ENCODE results near the gene CPB2.

The CPB2 gene

DNA sequence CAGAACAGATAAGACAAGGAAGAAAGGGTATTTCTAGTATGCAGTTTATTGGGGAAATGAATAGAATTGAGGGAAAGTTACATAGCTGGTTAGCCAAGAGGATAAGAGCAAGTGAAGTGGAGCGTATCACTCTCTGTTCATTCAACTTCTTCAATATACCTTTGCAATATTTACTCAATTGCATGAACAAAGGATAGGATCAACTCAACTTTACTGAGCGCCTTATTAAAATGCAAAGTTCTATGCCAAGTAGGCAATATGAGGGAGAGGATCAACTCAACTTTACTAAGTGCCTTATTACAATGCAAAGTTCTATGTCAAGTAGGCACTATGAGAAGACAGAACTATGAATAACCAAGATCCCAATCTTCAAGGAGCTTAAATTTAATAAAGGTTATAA, 96.2 kb downstream of the CPB2 start:
- H3K27me3 ChIP-seq = no peaks in the 10 kb centered on the region
- H3K9me3 ChIP-seq = no peaks in the 10 kb centered on the region
- H3K4me3 ChIP-seq (ENCODE audit: low read depth in 1 of 2, low read length in 1 of 2) = no peak overlapping the region
- H3K36me3 ChIP-seq = peaks cover 36% of the 10 kb centered on the region
- H3K27ac ChIP-seq = no peak overlapping the region
- peaks cover 10% of the 10 kb centered on the region in 2 experiments for H3K4me1 ChIP-seq (ENCODE audit: control insufficient read depth in 1 of 2, insufficient read depth in 1 of 2, low read depth in 1 of 2, low read length in 1 of 2)
- TF ChIP-seq, protein P1, sequence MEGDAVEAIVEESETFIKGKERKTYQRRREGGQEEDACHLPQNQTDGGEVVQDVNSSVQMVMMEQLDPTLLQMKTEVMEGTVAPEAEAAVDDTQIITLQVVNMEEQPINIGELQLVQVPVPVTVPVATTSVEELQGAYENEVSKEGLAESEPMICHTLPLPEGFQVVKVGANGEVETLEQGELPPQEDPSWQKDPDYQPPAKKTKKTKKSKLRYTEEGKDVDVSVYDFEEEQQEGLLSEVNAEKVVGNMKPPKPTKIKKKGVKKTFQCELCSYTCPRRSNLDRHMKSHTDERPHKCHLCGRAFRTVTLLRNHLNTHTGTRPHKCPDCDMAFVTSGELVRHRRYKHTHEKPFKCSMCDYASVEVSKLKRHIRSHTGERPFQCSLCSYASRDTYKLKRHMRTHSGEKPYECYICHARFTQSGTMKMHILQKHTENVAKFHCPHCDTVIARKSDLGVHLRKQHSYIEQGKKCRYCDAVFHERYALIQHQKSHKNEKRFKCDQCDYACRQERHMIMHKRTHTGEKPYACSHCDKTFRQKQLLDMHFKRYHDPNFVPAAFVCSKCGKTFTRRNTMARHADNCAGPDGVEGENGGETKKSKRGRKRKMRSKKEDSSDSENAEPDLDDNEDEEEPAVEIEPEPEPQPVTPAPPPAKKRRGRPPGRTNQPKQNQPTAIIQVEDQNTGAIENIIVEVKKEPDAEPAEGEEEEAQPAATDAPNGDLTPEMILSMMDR (IDR thresholded peaks at IDR 0.05) = no peak

DNA sequence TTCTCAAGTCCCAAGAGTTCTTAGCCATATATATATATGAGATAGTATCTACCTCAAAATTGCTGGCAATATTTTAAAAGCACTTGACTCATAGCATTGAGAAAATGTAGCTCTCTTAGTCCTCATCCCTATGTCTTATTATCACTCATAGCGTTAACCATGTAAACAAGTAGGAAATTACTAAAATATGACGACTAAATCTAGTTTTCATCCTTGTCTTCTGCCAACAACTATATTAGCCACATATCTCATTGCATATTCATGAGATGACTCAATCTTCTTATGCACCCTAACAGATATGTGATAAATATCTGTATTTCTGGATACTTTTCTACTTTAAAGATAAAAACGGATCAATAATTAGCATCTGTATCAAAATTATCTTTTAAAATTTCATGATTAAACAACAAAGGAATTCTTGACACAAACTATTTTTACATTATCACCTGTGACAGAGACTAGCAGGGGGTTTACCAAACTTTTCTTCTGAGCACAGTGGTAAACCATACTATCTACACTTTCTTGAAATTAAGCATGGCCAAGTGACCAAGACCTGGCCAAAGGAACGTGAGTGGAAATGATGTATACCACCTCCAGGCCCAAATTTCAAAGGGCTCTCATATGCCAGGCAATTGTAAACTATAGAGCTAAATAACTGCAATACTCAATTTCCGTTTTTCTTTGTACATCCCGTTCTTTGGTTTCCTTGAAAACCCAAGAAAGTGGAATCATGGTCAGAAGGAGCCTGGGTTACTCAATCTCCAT, 98.0 kb downstream of the CPB2 start:
- no peaks in the 10 kb centered on the region for H3K9me3 ChIP-seq
- no peak overlapping the region for H3K27ac ChIP-seq
- no peak overlapping the region for H3K4me3 ChIP-seq (ENCODE audit: low read depth in 1 of 2, low read length in 1 of 2)
- H3K4me1 ChIP-seq (ENCODE audit: control insufficient read depth in 1 of 2, insufficient read depth in 1 of 2, low read depth in 1 of 2, low read length in 1 of 2) = peaks cover 10% of the 10 kb centered on the region in 2 experiments
- TF ChIP-seq, protein P1 (IDR thresholded peaks at IDR 0.05) = no peak
- H3K36me3 ChIP-seq = peaks cover 48% of the 10 kb centered on the region
- H3K27me3 ChIP-seq = no peaks in the 10 kb centered on the region

DNA sequence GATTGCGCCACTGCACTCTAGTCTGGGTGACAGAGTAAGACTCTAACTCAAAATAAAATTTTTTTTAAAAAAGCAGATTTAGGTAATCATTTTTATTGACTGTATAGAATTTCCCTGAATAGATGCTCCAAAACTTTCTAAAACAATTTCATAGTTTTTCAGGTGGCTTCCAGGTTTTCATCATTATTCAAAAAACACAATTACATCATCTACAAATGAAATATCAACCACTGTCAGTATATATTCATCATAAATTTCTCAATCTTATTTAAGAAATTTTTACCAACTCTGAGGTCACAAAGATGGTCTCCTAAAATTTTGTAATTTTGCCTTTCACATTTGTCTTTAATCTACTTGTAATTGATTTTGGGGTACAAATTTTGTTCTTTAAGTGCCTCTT, 100.3 kb downstream of the CPB2 start:
- TF ChIP-seq, protein P1 (IDR thresholded peaks at IDR 0.05) = no peak
- no peaks in the 10 kb centered on the region for H3K27me3 ChIP-seq
- no peaks in the 10 kb centered on the region for H3K9me3 ChIP-seq
- H3K36me3 ChIP-seq = peaks cover 56% of the 10 kb centered on the region
- H3K27ac ChIP-seq = peak overlapping the region; percentile 46
- H3K4me3 ChIP-seq (ENCODE audit: low read depth in 1 of 2, low read length in 1 of 2) = no peak overlapping the region
- peaks cover 10% of the 10 kb centered on the region in 2 experiments for H3K4me1 ChIP-seq (ENCODE audit: control insufficient read depth in 1 of 2, insufficient read depth in 1 of 2, low read depth in 1 of 2, low read length in 1 of 2)

All from neutrophil (primary cell).